Muscle layer of duodenum (tissue), 2 donors: ENCODE results near the gene FGFR3.

Source experiments
- H3K27ac ChIP-seq: one replicate; pipeline ENCODE4 v1.7.0; 2013; ENCODE audit warnings: mild to moderate bottlenecking, low read length
- H3K27me3 ChIP-seq: one replicate; pipeline ENCODE4 v1.7.0; 2013; ENCODE audit warnings: low read depth, mild to moderate bottlenecking, control low read depth, low read length
- H3K36me3 ChIP-seq, 2 donors: one replicate each; pipeline ENCODE4 v1.7.0; 2013; ENCODE audit warnings: low read length in 2 of 2, control low read depth in 1 of 2, mild to moderate bottlenecking in 1 of 2; ENCODE audit not compliant: insufficient read depth in 2 of 2, control insufficient read depth in 1 of 2
- H3K4me1 ChIP-seq, 2 donors: one replicate each; pipeline ENCODE4 v1.7.0; 2013; ENCODE audit warnings: low read length in 2 of 2, mild to moderate bottlenecking in 2 of 2, control low read depth in 1 of 2, moderate library complexity in 1 of 2; ENCODE audit not compliant: insufficient read depth in 2 of 2, control insufficient read depth in 1 of 2
- H3K4me3 ChIP-seq, 2 donors: one replicate each; pipeline ENCODE4 v1.7.0; 2013; ENCODE audit warnings: low read length in 2 of 2, low read depth in 1 of 2, mild to moderate bottlenecking in 1 of 2
- H3K9me3 ChIP-seq, 2 donors: one replicate each; pipeline ENCODE4 v1.7.0; 2013; ENCODE audit warnings: low read length in 2 of 2, control low read depth in 1 of 2, mild to moderate bottlenecking in 1 of 2; ENCODE audit not compliant: control insufficient read depth in 1 of 2
- donor health status: healthy.

FGFR3 gene

GRCh38 chr4:1792832-1793495 lies at the start of gene FGFR3:
TSS of gene FGFR3 (plus strand) at chr4:1793293. CDS start at chr4:1793935, 642 bp downstream.
- Histone ChIP-seq H3K27ac (no peak within 1 kb of the TSS), H3K4me3 (peak within 1 kb of the TSS; percentile 3 to 55), H3K27me3 (peaks cover 9% of the 10 kb centered on the region), H3K4me1 (peaks cover 0 to 20% of the 10 kb centered on the region in 2 donors), H3K9me3 (no peaks in the 10 kb centered on the region), H3K36me3 (no peaks in the 10 kb centered on the region)

- H3K27ac ChIP-seq: no peak overlapping the region
- peaks cover 3 to 34% of the 10 kb centered on the region in 2 donors for H3K36me3 ChIP-seq
- H3K9me3 ChIP-seq: peaks cover 0 to under 1% of the 10 kb centered on the region in 2 donors
- no peak overlapping the region for H3K4me3 ChIP-seq
- peaks cover 0 to 4% of the 10 kb centered on the region in 2 donors for H3K4me1 ChIP-seq
- H3K27me3 ChIP-seq: no peaks in the 10 kb centered on the region
Observed at GRCh38 chr4:1743551-1743950, 49.5 kb upstream of the FGFR3 start.

GRCh38 chr4:1743975-1744374 lies 49.1 kb upstream of the FGFR3 start:
- Histone ChIP-seq H3K9me3 (no peaks in the 10 kb centered on the region), H3K36me3 (peaks cover 3 to 30% of the 10 kb centered on the region in 2 donors), H3K27me3 (no peaks in the 10 kb centered on the region), H3K27ac (no peak overlapping the region), H3K4me3 (no peak overlapping the region), H3K4me1 (peaks cover 0 to 6% of the 10 kb centered on the region in 2 donors)

- H3K4me3 ChIP-seq: no peak overlapping the region
- no peaks in the 10 kb centered on the region for H3K9me3 ChIP-seq
- peaks cover 0 to 6% of the 10 kb centered on the region in 2 donors for H3K4me1 ChIP-seq
- no peaks in the 10 kb centered on the region for H3K27me3 ChIP-seq
- H3K36me3 ChIP-seq: peaks cover 3 to 26% of the 10 kb centered on the region in 2 donors
- H3K27ac ChIP-seq: no peak overlapping the region
Observed at GRCh38 chr4:1744552-1744951, 48.5 kb upstream of the FGFR3 start.

GRCh38 chr4:1745165-1745564 lies 47.9 kb upstream of the FGFR3 start:
- Histone ChIP-seq H3K9me3 (no peaks in the 10 kb centered on the region), H3K27me3 (no peaks in the 10 kb centered on the region), H3K36me3 (peaks cover 3 to 22% of the 10 kb centered on the region in 2 donors), H3K4me1 (peaks cover 0 to 6% of the 10 kb centered on the region in 2 donors), H3K27ac (no peak overlapping the region), H3K4me3 (no peak overlapping the region)

GRCh38 chr4:1745697-1746096 lies 47.4 kb upstream of the FGFR3 start:
- H3K9me3 ChIP-seq: no peaks in the 10 kb centered on the region
- no peak overlapping the region for H3K4me3 ChIP-seq
- H3K4me1 ChIP-seq: peaks cover 0 to 6% of the 10 kb centered on the region in 2 donors
- H3K27me3 ChIP-seq: no peaks in the 10 kb centered on the region
- no peak overlapping the region for H3K27ac ChIP-seq
- peaks cover 3 to 17% of the 10 kb centered on the region in 2 donors for H3K36me3 ChIP-seq

GRCh38 chr4:1746265-1746691 lies 46.8 kb upstream of the FGFR3 start:
- H3K9me3 ChIP-seq: no peaks in the 10 kb centered on the region
- peaks cover 0 to 11% of the 10 kb centered on the region in 2 donors for H3K36me3 ChIP-seq
- H3K27me3 ChIP-seq: no peaks in the 10 kb centered on the region
- no peak overlapping the region for H3K27ac ChIP-seq
- peaks cover 0 to 6% of the 10 kb centered on the region in 2 donors for H3K4me1 ChIP-seq
- H3K4me3 ChIP-seq: no peak overlapping the region

GRCh38 chr4:1746919-1747602 lies 46.0 kb upstream of the FGFR3 start:
- Histone ChIP-seq H3K36me3 (peaks cover 0 to 5% of the 10 kb centered on the region in 2 donors), H3K27ac (no peak overlapping the region), H3K4me3 (no peak overlapping the region), H3K4me1 (peaks cover 0 to 6% of the 10 kb centered on the region in 2 donors), H3K27me3 (no peaks in the 10 kb centered on the region), H3K9me3 (no peaks in the 10 kb centered on the region)

- Histone ChIP-seq H3K9me3 (no peaks in the 10 kb centered on the region), H3K27ac (no peak overlapping the region), H3K27me3 (no peaks in the 10 kb centered on the region), H3K4me1 (peaks cover 0 to 6% of the 10 kb centered on the region in 2 donors), H3K36me3 (peaks cover 0 to 5% of the 10 kb centered on the region in 2 donors), H3K4me3 (no peak overlapping the region)
Observed at GRCh38 chr4:1747603-1747967, 45.5 kb upstream of the FGFR3 start.

GRCh38 chr4:1748465-1748995 lies 44.6 kb upstream of the FGFR3 start:
- H3K36me3 ChIP-seq: peaks cover 0 to 5% of the 10 kb centered on the region in 2 donors
- H3K4me3 ChIP-seq: no peak overlapping the region
- H3K9me3 ChIP-seq: no peaks in the 10 kb centered on the region
- H3K27me3 ChIP-seq: no peaks in the 10 kb centered on the region
- H3K27ac ChIP-seq: no peak overlapping the region
- peaks cover 0 to 6% of the 10 kb centered on the region in 2 donors for H3K4me1 ChIP-seq

GRCh38 chr4:1749370-1749769 lies 43.7 kb upstream of the FGFR3 start:
- peaks cover 0 to 6% of the 10 kb centered on the region in 2 donors for H3K4me1 ChIP-seq
- no peak overlapping the region for H3K27ac ChIP-seq
- H3K9me3 ChIP-seq: no peaks in the 10 kb centered on the region
- H3K36me3 ChIP-seq: peaks cover 0 to 4% of the 10 kb centered on the region in 2 donors
- H3K4me3 ChIP-seq: no peak overlapping the region
- H3K27me3 ChIP-seq: no peaks in the 10 kb centered on the region
